ENCODE data around the gene MTA2. TPM values are rescaled to one million over a fixed set of nuclear protein-coding genes. Genes with fewer than 3 reads are reported as not detected.

Gene MTA2
- total and polyA plus RNA-seq, 10 of the 15 experiments (the other 5 are each of a cell fraction or from before 2014, with no cell fraction given), result 6.7 to 201 (median 113) TPM

DNA sequence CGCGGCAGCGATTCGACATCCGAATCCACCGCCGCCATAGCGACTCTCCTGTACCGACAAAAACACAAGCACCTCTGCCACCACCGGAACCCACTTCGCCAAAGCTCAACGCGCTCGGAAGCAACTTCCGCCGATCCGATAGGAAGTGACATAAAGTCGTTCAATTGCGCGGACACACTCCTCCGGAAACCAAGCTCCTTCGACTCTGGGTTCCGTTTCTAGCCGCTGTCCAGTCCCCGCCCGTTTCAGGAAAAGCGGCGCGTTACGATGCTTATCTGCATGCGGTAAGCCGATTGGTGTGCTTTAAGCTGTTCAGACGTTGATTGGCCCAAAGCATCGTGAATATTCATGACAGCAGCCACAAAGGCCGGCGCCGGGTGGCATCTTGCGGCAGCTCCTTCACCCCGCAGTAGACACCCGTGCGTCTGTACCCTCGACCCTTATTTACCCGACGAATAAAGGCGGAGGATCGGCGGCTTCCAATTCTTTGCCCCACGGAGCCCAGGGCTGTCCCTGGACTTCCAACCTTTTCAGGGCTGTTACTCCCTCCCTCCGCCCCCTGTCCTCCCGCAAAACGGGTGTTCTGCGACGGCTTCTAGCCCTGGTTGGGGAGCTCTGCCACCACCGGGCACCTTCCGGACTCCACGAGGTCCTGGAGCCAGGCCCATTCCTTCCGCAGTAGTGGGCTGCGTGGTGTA lies 10.1 kb downstream of the MTA2 start, which contains the start of gene TUT1 (continued):
- TF ChIP-seq, protein P1, sequence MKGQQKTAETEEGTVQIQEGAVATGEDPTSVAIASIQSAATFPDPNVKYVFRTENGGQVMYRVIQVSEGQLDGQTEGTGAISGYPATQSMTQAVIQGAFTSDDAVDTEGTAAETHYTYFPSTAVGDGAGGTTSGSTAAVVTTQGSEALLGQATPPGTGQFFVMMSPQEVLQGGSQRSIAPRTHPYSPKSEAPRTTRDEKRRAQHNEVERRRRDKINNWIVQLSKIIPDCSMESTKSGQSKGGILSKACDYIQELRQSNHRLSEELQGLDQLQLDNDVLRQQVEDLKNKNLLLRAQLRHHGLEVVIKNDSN (IDR thresholded peaks at IDR 0.05; ENCODE audit: borderline replicate concordance, extremely low read length, insufficient read depth, low read depth, low read length), result peak; percentile 3
- TF ChIP-seq KDM1A (IDR thresholded peaks at IDR 0.05; ENCODE audit: borderline replicate concordance), result no peak
- peak; percentile 62; the same call in 1 of the 2 replicates for TF ChIP-seq TCF12 (IDR thresholded peaks at IDR 0.05; ENCODE audit: low read depth, low read length)
- TF ChIP-seq, protein P2, sequence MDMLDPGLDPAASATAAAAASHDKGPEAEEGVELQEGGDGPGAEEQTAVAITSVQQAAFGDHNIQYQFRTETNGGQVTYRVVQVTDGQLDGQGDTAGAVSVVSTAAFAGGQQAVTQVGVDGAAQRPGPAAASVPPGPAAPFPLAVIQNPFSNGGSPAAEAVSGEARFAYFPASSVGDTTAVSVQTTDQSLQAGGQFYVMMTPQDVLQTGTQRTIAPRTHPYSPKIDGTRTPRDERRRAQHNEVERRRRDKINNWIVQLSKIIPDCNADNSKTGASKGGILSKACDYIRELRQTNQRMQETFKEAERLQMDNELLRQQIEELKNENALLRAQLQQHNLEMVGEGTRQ (IDR thresholded peaks at IDR 0.05; ENCODE audit: borderline replicate concordance, low read depth, low read length), result no peak
- peak; percentile 95 for TF ChIP-seq RELB (IDR thresholded peaks at IDR 0.05; ENCODE audit: low read depth)
- TF ChIP-seq STAT3 (IDR thresholded peaks at IDR 0.05; ENCODE audit: low read depth, low read length), result peak; percentile 32; the same call in 1 of the 2 replicates
- TF ChIP-seq CREM (IDR thresholded peaks at IDR 0.05; ENCODE audit: low read depth), result peak; percentile 99
- TF ChIP-seq IKZF2 (IDR thresholded peaks at IDR 0.05), result peak; percentile 35 to 58; a peak in 1 of 4 replicates
- TF ChIP-seq, protein P3, sequence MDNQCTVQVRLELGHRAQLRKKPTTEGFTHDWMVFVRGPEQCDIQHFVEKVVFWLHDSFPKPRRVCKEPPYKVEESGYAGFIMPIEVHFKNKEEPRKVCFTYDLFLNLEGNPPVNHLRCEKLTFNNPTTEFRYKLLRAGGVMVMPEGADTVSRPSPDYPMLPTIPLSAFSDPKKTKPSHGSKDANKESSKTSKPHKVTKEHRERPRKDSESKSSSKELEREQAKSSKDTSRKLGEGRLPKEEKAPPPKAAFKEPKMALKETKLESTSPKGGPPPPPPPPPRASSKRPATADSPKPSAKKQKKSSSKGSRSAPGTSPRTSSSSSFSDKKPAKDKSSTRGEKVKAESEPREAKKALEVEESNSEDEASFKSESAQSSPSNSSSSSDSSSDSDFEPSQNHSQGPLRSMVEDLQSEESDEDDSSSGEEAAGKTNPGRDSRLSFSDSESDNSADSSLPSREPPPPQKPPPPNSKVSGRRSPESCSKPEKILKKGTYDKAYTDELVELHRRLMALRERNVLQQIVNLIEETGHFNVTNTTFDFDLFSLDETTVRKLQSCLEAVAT (IDR thresholded peaks at IDR 0.05), result peak; percentile 74; the same call in 1 of the 2 replicates
- TF ChIP-seq, protein P4, sequence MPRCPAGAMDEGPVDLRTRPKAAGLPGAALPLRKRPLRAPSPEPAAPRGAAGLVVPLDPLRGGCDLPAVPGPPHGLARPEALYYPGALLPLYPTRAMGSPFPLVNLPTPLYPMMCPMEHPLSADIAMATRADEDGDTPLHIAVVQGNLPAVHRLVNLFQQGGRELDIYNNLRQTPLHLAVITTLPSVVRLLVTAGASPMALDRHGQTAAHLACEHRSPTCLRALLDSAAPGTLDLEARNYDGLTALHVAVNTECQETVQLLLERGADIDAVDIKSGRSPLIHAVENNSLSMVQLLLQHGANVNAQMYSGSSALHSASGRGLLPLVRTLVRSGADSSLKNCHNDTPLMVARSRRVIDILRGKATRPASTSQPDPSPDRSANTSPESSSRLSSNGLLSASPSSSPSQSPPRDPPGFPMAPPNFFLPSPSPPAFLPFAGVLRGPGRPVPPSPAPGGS (IDR thresholded peaks at IDR 0.05; ENCODE audit: borderline replicate concordance, insufficient read depth, low read depth, low read length, poor library complexity, severe bottlenecking), result no peak
- TF ChIP-seq SMARCA5 (IDR thresholded peaks at IDR 0.05), result peak; percentile 84; the same call in 1 of the 2 replicates
- TF ChIP-seq HDAC6 (IDR thresholded peaks at IDR 0.05; ENCODE audit: unreplicated experiment), result no peak
- peak; percentile 68 for TF ChIP-seq KLF5 (IDR thresholded peaks at IDR 0.05; ENCODE audit: partially characterized antibody)
- no peak for TF ChIP-seq TCF3 (IDR thresholded peaks at IDR 0.05; ENCODE audit: borderline replicate concordance, insufficient read depth, low read depth, low read length)
- TF ChIP-seq RUNX3 (IDR thresholded peaks at IDR 0.05; ENCODE audit: low read length), result peak; percentile 85
- no peak for TF ChIP-seq ZNF622 (IDR thresholded peaks at IDR 0.05)
- TF ChIP-seq ZNF274 (IDR thresholded peaks at IDR 0.05; ENCODE audit: insufficient read depth, insufficient read length), result no peak
- TF ChIP-seq NBN (IDR thresholded peaks at IDR 0.05), result peak; percentile 98
- TF ChIP-seq STAT1 (conservative IDR thresholded peaks at IDR 0.05), result peak; percentile 87
- TF ChIP-seq BMI1 (IDR thresholded peaks at IDR 0.05; ENCODE audit: borderline replicate concordance), result no peak
- TF ChIP-seq EED (IDR thresholded peaks at IDR 0.05; ENCODE audit: low read depth), result no peak
- TF ChIP-seq KAT2A (conservative IDR thresholded peaks at IDR 0.05; ENCODE audit: control insufficient read depth, low read depth, low read length), result no peak
- TF ChIP-seq EGR1 (IDR thresholded peaks at IDR 0.05; ENCODE audit: borderline replicate concordance in 1 of 2, low read depth in 2 of 2, low read length in 2 of 2), result peak; percentile 19 to 42; a peak in 2 of 3 replicates
- TF ChIP-seq RAD21 (IDR thresholded peaks at IDR 0.05; ENCODE audit: insufficient read depth, low read depth, low read length), result no peak
- TF ChIP-seq TBL1XR1 (IDR thresholded peaks at IDR 0.05; ENCODE audit: low read depth, low read length), result peak; percentile 59; the same call in 1 of the 2 replicates
- TF ChIP-seq FOXK2 (IDR thresholded peaks at IDR 0.05), result peak; percentile 84

All from GM12878 (cell line).